ENCODE data around the gene TREML1.

TREML1 gene

DNA sequence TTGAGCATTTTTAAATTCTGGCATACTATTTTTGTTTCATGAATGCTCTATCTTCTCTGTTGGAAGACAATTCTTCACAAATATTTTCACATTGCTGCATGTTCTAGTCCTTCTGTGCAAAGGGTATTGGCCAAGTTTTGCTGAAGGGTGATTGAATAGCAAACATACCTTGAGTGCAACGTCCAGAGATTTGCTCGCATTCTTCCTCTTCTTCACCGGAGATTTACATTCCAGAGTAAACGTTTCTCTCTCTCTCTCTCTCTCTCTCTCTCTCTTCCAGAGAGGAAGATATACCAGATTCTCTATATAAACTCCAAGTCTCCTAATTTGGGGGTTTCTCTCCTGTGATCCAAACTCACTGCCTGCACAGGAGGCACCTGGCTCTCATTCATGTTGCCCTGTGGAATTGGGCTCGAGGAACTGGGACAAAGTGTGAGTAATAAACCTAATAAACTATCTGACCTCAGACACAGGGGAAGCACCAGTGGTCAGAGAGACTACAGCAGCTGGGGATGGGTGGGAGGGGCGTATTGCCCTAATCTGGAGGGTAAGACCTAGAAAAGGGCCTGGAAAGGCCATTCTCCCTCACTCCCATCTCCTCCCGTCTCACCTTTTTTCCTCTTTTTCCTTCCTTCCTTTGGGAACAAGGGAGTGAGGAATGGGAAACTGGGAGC lies 1.1 kb upstream of the TREML1 start:
- TF ChIP-seq CREB1 (IDR thresholded peaks at IDR 0.05; ENCODE audit: low read depth) (no peak), USF1 (IDR thresholded peaks at IDR 0.05) (no peak), EP300 (IDR thresholded peaks at IDR 0.05; ENCODE audit: borderline replicate concordance) (peak; percentile 42; the same call in 1 of the 2 replicates), CEBPB (IDR thresholded peaks at IDR 0.05) (0 out of 2 replicates have a peak, but pooled peaks have one; percentile 12), ZBTB7A (IDR thresholded peaks at IDR 0.05; ENCODE audit: low read depth) (no peak), EGR1 (IDR thresholded peaks at IDR 0.05) (no peak), REST (IDR thresholded peaks at IDR 0.05; ENCODE audit: low read depth) (no peak), TAF1 (IDR thresholded peaks at IDR 0.05; ENCODE audit: low read depth) (no peak), TCF12 (IDR thresholded peaks at IDR 0.05; ENCODE audit: low read depth) (peak; percentile 45; the same call in 1 of the 2 replicates), RAD21 (IDR thresholded peaks at IDR 0.05; ENCODE audit: low read depth) (no peak), TEAD4 (IDR thresholded peaks at IDR 0.05) (peak; percentile 95), NFIC (IDR thresholded peaks at IDR 0.05) (peak; percentile 50), FOXM1 (IDR thresholded peaks at IDR 0.05; ENCODE audit: borderline replicate concordance, low read depth) (no peak), YY1 (IDR thresholded peaks at IDR 0.05; ENCODE audit: low read depth) (no peak)
- TF ChIP-seq, protein P1, sequence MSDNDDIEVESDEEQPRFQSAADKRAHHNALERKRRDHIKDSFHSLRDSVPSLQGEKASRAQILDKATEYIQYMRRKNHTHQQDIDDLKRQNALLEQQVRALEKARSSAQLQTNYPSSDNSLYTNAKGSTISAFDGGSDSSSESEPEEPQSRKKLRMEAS (IDR thresholded peaks at IDR 0.05): no peak; the same call in 1 of the 2 replicates

DNA sequence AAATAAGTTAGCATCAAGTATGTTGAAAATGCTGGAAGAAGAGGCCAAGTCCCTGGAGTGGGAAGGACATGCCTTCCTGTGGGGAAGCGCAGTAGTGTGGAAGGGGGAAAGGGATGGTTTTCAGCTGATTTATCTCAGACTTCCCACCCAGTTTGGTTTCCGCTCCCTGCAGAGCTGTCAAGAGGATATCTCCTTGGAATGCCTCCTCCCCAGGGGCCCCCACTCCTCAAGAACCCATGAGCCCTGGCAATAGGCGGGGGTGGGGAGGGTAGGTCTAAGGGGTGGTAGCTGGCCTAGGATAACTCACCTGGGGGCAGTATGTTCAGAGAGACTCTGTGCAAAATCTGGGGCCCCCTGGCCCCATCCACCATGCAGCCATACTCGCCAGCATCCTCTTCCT lies 696 bp downstream of the TREML1 start:
- TF ChIP-seq CEBPB (IDR thresholded peaks at IDR 0.05) (no peak), EGR1 (IDR thresholded peaks at IDR 0.05) (no peak), EP300 (IDR thresholded peaks at IDR 0.05; ENCODE audit: borderline replicate concordance) (no peak), NFIC (IDR thresholded peaks at IDR 0.05) (no peak), RAD21 (IDR thresholded peaks at IDR 0.05; ENCODE audit: low read depth) (no peak), YY1 (IDR thresholded peaks at IDR 0.05; ENCODE audit: low read depth) (no peak), TEAD4 (IDR thresholded peaks at IDR 0.05) (no peak), FOXM1 (IDR thresholded peaks at IDR 0.05; ENCODE audit: borderline replicate concordance, low read depth) (no peak), TAF1 (IDR thresholded peaks at IDR 0.05; ENCODE audit: low read depth) (no peak), TCF12 (IDR thresholded peaks at IDR 0.05; ENCODE audit: low read depth) (no peak), ZBTB7A (IDR thresholded peaks at IDR 0.05; ENCODE audit: low read depth) (no peak), CREB1 (IDR thresholded peaks at IDR 0.05; ENCODE audit: low read depth) (no peak), USF1 (IDR thresholded peaks at IDR 0.05) (no peak), REST (IDR thresholded peaks at IDR 0.05; ENCODE audit: low read depth) (no peak)
- TF ChIP-seq, protein P1 (IDR thresholded peaks at IDR 0.05): no peak

DNA sequence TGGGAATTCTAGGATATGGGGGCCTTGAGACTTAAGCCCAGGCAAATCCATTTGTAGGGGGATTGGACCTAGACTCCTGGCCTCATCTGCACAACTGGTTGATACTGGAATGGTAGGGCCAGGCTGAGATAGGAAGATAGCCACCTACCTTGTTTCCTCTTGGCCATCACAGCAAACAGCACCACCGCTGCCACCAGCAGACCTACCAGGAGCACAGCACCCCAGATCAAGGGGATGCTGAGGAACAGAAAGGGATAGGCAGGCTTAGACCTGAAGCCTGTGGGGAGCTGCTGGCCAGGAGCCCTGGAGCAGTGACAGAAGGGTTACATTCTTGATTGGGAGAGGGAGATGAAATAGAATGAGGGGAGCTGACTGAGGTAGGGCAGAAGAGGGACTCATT lies 3.5 kb downstream of the TREML1 start:
- TF ChIP-seq USF1 (IDR thresholded peaks at IDR 0.05) (no peak), ZBTB7A (IDR thresholded peaks at IDR 0.05; ENCODE audit: low read depth) (no peak), EP300 (IDR thresholded peaks at IDR 0.05; ENCODE audit: borderline replicate concordance) (no peak), CREB1 (IDR thresholded peaks at IDR 0.05; ENCODE audit: low read depth) (no peak), TAF1 (IDR thresholded peaks at IDR 0.05; ENCODE audit: low read depth) (no peak), FOXM1 (IDR thresholded peaks at IDR 0.05; ENCODE audit: borderline replicate concordance, low read depth) (no peak), NFIC (IDR thresholded peaks at IDR 0.05) (no peak), CEBPB (IDR thresholded peaks at IDR 0.05) (no peak), EGR1 (IDR thresholded peaks at IDR 0.05) (no peak), RAD21 (IDR thresholded peaks at IDR 0.05; ENCODE audit: low read depth) (no peak; the same call in 1 of the 2 replicates)

DNA sequence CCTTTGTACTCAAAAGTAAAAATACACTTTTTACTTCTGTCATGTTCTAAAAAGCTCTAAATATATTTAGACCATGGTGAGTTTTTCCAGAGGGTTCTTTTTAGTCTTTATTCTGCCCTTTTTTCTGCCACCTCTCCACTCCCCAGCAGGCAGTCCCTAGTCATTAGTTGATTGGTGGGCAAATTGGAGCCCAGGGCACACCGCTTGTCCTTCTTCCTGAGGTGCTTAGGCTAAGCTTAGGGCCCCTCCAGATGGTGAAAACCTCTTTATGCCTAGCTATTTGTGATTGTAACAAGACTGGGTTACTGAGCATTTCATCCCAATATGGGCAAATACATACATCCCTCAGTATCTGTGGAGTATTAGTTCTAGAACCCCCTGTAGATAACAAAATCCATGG lies 6.2 kb downstream of the TREML1 start:
- no peak for TF ChIP-seq RAD21 (IDR thresholded peaks at IDR 0.05; ENCODE audit: low read depth)
- TF ChIP-seq TEAD4 (IDR thresholded peaks at IDR 0.05): no peak
- TF ChIP-seq TAF1 (IDR thresholded peaks at IDR 0.05; ENCODE audit: low read depth): no peak

DNA sequence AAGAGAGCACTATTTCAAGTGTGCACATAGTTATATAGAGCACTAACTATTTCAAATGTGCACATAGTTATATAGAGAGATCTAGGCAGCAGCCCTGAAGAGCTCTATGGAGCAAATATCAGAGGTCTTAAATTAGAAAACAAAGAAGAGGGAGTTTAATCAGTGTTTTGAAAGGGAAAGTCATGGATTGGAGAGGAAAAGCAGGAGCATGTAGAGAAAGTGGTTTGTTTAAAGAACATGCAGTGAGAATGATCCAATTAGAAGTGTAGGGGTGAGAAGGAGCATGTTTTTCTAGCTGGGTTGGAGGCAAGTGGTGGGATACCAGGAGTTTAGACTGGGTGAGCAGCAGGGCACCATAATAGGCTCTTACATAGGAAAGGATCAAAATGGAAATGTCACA lies 17.2 kb downstream of the TREML1 start:
- TF ChIP-seq TAF1 (IDR thresholded peaks at IDR 0.05; ENCODE audit: low read depth): no peak
- TF ChIP-seq TCF12 (IDR thresholded peaks at IDR 0.05; ENCODE audit: low read depth): no peak
- no peak for TF ChIP-seq ZBTB7A (IDR thresholded peaks at IDR 0.05; ENCODE audit: low read depth)
- TF ChIP-seq FOXM1 (IDR thresholded peaks at IDR 0.05; ENCODE audit: borderline replicate concordance, low read depth): no peak
- TF ChIP-seq NFIC (IDR thresholded peaks at IDR 0.05): no peak
- no peak for TF ChIP-seq RAD21 (IDR thresholded peaks at IDR 0.05; ENCODE audit: low read depth)
- no peak for TF ChIP-seq CEBPB (IDR thresholded peaks at IDR 0.05)

Data from Ishikawa (cell line).